GM18909 (cell line): Measurements from ENCODE around the gene TGFBI.
"Not testable (repeated sequence)": the region's sequence is repeated elsewhere in the genome, so short reads cannot be mapped to it uniquely, and the experiment has no call there.

Experiments
- ATAC-seq: cut with Tn5 transposase; IDR thresholded peaks from one replicate; pipeline ENCODE4 v1.9.1; 2021; ENCODE audit warnings: mild to moderate bottlenecking; ENCODE audit not compliant: unreplicated experiment, poor library complexity

The TGFBI gene

DNA sequence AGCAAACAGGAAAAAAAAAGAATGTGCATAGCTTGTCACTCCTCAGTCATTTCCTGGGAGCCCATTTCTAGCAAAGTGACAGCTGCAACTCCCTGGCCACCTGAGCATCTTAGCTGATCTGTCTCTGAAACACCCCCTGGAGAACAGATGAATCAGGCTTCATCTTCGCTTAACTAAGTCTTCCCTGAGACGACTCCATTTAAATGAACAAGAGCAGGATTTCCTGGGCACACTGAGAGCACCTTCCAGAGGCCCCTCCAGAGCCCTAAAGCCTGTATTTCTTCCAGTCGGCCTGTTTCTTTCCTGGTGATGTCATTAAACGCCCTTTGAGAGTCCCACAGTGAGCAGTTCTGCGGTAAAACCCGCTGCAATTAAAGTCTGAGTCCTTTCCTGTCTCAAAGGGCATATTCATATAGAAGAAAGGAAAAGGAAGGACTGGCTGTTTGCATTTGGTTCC is 13.9 kb downstream of the TGFBI start:
- no peak for ATAC-seq

DNA sequence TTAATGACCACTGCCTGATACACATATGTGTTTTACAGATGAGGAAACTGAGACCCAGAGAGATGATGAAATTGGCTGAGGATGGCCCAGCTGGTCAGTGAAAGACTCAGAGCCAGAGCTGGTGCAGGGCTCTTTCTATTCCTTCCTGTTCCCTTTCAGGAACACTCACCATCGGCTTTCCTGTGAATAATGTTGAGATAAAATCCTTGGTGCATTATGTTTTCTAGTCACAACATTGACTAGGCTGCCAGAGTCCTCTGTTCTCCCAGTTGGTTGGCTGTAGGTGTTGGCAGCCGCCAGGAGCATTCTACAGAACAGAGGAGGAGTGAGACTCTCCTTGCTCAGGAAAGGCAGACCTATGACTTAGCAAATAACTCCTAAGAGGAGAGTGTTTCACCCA is 14.8 kb downstream of the TGFBI start:
- ATAC-seq = no peak

DNA sequence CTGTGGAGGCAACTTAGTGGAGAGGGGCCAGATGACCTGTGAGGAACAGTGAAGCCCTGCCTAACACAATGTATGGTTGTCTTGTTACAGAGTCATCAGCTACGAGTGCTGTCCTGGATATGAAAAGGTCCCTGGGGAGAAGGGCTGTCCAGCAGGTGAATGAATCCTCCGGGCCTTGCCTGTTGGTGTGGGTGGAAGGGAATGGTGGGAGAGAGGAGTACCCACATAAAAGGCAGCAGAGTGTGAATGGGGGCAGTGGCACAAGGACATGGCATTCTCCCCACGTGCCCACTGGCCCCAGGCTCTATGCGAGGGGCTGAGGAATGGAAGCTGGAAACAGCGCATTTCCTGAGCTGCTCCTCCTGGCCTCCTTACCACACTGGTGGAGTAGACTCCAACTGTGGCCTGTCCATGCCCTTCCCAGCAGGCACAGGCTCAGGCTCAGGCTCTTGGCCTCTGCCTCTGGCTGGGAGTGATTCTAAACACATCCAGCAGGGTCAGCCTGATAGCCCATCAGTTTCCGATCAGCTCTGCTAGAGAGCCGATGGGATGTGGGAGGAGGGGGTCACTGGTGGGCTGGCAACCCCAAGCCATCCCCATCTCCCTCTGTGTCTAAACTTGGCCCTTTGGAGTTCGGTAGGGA is 15.3 kb downstream of the TGFBI start:
- ATAC-seq = no peak

DNA sequence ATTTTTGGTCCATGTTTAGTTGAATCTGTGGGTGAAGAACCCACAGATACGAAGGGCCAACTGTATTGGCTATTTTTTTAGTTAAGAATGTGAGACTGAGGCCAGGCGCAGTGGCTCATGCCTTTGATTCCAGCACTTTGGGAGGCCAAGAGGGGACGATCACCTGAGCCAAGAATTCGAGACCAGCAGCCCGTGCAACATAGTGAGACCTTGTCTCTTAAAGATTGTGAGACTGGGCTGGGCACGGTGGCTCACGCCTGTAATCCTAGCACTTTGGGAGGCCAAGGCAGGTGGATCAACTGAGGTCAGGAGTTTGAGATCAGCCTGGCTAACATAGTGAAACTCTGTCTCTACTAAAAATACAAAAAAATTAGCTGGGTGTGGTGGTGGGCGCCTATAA is 16.2 kb downstream of the TGFBI start:
- ATAC-seq = not testable (repeated sequence)

DNA sequence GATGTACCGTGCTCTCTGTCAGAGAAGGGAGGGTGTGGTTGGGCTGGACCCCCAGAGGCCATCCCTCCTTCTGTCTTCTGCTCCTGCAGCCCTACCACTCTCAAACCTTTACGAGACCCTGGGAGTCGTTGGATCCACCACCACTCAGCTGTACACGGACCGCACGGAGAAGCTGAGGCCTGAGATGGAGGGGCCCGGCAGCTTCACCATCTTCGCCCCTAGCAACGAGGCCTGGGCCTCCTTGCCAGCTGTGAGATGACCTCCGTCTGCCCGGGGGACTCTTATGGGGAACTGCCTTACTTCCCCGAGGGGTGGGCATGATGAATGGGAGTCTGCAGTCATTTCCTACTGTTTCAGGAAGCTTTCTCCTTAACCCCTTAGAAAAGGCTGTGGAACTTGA is 17.5 kb downstream of the TGFBI start:
- no peak for ATAC-seq

DNA sequence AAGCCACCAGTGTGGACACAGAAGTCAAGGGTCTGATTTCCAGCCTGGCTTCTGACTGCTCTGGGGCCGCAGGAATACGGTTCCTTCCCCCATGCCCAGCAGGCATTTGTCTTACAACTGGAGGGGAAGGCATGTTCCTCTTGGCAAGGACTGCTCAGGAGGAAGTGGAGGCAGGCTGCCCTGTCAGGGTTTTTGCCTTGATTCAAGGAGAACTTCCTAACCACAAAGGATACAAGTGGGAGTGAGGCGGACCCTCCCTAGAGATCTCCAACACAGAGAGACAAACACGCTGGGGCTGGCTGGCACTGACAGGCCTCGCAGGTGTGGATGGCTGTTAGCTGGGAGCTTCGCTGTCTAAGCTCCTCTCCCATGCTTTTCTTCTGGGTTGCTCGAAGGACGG is 19.1 kb downstream of the TGFBI start:
- ATAC-seq = no peak

DNA sequence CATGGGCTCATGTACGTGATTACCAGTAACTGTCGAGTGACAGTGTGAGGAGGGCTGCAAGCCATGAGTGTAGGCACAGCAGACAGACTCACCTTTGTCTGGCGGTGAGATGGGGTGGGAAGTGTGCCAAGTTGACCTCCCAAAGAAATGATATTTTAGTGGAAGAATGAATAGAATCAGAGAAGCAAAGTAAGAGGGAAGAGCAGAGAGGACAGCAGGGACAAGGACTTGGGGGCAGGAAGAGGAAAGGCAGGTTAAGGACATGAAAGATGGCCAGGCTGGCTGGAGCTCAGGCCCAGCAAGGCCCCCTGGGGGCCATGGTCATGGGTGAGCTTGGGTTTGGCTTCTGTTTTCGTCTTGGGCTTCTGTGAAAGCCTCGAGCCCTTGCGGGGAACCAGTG is 20.2 kb downstream of the TGFBI start:
- ATAC-seq = no peak

DNA sequence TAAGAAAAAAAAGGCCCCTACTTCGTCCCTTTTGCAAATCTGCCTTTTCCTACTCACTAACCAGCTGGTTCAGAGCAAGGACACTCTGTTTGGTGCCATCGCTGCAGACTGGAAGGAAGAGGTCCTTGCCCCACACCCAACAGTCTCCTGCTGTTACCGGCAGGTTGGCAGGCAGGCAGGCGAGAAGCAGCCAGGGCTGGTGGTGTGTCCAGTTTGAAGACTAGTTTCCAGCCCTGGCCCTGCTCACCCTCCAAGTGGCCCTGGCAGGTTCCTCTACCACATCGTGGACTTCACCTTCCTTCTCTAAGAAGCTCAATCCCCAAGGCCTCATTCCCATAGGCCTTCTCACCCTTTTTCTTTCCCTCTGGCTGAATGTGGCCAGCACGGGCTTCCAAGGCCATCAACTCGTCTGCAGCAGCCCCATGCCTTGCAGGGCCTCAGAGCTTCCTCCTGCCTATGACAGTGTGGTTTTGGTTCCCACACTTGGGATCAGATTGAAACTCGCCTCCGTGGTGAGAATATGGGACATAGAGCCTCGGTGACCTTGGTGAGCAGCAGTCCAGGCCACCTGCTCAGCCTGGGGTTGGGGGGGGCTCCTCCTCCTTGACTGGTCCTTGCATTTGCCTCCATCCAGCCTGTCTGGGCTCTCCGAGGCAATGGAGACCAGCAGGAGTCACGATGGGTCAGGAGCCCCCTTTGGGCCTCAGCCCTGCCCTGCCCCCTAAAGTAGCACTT is 22.9 kb downstream of the TGFBI start:
- ATAC-seq = no peak

DNA sequence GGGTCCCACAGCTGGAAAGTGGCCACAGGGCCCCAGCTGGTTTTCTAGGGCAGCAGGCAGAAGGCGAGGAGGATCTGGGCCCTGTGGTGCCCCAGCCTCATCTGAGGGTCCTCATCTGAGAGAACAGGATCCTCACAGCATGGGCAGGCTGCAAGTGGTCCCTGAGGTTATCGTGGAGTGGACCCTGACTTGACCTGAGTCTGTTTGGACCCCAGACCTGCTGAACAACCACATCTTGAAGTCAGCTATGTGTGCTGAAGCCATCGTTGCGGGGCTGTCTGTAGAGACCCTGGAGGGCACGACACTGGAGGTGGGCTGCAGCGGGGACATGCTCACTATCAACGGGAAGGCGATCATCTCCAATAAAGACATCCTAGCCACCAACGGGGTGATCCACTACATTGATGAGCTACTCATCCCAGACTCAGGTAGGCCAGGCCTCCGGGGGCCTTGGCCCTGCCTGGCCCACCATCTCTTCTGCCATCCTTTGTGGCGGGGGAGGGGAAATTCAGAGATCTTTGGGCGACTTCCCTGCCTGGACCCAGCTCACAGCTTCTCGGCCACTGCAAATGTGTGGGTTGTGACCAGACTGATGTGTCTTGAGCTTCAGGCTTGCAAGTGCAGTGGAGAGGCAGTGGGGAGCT is 24.0 kb downstream of the TGFBI start:
- ATAC-seq = no peak

DNA sequence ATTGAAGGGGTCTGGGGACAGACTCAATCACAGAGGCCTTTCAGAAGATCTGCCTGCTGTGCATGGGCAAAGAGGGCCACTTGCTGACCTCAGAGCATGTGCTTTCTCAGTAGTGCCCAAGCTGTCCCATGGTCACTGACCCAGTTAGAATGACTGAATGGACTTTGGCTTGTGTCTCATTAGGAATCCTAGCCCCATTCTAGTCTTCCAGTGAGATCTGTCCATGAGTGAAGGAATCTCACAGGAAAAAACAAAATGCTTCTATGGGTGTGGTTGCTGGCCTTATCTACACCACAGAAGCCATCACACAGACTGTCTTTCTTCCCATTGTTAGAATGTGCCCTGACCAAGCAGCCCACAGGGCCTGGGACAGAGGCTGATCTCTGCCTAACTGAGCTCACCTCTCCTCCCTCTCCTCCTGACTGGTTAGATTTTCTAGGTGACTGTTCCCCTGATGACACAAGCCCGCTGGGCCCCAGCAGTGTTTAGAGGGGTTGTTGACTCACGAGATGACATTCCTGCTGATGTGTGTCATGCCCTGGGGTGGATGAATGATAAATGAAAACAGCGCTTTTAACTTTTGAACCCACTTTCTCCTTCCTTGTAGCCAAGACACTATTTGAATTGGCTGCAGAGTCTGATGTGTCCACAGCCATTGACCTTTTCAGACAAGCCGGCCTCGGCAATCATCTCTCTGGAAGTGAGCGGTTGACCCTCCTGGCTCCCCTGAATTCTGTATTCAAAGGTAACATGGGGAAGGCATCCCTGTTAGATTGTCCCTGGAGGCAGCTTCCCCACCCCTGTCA is 24.8 kb downstream of the TGFBI start:
- no peak for ATAC-seq

DNA sequence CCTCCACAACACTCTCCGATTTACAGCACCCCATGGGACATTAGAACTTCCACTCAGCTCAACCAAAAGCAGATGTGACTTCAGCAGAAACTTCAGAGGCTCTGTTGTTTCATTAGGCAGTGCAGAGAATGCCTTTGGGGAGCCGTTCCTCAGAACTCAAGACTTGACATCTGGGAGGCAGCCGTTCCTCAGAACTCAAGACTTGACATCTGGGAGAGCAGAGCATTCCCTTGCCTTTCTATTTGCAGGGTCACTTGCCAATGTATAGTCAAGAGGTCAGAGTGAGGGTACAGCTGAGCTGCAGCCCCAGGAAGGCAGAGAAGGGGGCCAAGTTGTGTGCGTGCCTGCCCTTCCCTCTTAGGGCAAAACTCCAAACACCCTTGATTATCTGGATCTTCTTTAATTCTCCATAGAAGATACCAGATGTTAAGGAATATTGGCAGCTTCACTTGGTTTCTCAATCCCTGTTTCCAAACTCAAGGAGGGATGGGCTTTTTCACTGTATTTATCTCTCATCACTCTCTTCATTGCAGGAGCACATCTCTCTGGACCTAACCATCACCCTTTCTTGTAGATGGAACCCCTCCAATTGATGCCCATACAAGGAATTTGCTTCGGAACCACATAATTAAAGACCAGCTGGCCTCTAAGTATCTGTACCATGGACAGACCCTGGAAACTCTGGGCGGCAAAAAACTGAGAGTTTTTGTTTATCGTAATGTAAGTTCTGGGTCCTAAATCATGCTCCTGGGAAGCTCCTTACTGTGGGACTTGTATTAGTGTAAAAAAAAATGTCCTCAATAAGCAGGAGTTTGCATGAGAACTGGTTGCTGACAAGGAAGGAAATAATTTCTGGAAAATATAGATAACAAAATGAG is 25.6 kb downstream of the TGFBI start:
- no peak for ATAC-seq

DNA sequence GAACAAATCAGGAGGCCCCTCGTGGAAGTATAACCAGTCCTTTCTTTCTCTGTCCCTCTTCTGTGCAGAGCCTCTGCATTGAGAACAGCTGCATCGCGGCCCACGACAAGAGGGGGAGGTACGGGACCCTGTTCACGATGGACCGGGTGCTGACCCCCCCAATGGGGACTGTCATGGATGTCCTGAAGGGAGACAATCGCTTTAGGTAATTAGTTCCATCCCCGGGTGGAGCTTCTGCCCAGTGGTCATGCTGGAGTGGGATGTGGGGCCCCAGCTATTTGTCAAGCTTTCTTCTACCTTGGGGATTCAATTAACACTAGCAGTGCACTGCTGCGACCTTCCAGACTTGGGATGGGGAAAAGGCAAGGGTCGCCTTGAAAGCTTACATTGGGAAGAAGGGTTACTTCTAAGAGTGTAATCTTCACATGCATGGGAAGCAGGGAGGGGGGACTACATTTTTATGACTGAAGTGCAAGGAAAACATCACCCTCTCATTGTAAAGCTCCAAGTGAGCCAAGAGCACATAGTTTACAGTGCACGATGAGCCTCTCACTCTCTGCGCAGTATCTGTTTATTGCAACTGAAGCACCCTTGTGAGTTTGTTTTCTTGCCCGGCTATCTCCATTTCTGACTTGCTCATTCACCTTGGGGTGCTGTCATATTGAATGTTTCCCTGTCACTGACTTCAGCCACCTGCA is 27.0 kb downstream of the TGFBI start:
- no peak for ATAC-seq

DNA sequence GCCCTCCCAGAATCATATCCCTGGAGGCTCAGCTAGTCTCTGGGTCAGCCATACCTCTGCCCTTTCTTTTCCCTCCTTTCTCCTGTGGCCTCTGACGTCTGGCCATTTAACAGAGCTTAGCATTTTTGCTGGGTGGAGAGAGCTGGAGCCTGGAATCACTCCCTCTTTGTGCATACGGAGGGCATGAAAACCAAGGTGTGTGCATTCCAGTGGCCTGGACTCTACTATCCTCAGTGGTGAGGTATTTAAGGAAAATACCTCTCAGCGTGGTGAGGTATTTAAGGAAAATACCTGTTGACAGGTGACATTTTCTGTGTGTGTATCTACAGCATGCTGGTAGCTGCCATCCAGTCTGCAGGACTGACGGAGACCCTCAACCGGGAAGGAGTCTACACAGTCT is 27.5 kb downstream of the TGFBI start:
- ATAC-seq = no peak

DNA sequence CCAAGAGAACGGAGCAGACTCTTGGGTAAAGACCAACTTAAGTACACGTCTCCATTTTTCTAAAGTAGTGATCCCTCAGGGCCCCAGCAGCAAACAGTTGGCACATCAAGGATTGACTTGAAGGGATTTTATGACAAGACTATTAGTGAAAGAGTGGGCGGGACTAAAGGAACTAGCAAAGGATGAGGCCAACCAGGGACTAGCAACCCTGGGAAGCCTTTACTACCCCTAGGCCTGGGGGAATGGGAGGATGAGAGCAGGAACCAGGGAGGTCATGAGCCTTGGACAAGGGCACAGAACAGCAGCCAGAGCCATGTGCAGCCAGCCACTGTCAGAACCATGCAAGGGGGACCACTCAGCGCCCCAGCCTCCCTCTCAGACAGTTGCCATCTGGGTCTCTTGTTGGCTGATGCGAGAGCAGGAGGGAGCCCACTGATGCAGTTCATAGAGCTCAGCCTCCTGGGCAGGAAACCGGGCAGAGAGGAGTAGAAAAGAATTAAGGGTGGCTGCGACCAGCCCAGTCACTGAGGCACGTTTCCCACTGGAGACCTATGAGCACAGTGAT is 28.1 kb downstream of the TGFBI start:
- no peak for ATAC-seq

DNA sequence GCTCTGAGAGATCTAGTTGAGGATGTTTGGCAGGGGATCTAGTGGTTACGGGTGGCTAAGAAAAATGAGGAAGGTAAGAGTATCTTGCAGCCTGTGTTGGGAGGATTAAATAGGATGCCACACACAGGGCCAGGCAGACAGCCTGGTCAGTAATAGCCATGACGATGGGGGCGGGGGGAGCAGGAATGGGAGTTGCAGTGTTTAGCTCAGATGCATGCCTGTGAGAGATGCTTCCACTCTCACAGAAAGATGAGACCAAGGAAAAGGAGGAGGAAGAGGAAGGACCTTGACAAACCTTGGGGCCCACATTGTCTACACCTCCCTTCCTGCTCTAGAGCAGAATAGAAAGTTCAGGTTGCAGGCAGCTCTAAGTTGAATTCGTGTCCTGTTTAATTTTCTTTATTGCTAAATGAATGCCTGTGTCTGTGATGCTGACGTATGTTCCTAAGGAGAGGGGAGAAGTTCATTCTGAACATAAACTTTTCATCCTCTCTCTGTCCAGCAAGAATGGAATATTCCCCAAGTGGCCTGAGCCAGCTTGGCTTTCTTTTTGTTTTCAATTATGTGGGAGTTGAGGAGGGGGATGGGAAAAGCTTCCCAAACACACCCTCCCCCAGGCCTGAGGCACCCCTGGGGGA is 28.7 kb downstream of the TGFBI start:
- ATAC-seq = no peak

DNA sequence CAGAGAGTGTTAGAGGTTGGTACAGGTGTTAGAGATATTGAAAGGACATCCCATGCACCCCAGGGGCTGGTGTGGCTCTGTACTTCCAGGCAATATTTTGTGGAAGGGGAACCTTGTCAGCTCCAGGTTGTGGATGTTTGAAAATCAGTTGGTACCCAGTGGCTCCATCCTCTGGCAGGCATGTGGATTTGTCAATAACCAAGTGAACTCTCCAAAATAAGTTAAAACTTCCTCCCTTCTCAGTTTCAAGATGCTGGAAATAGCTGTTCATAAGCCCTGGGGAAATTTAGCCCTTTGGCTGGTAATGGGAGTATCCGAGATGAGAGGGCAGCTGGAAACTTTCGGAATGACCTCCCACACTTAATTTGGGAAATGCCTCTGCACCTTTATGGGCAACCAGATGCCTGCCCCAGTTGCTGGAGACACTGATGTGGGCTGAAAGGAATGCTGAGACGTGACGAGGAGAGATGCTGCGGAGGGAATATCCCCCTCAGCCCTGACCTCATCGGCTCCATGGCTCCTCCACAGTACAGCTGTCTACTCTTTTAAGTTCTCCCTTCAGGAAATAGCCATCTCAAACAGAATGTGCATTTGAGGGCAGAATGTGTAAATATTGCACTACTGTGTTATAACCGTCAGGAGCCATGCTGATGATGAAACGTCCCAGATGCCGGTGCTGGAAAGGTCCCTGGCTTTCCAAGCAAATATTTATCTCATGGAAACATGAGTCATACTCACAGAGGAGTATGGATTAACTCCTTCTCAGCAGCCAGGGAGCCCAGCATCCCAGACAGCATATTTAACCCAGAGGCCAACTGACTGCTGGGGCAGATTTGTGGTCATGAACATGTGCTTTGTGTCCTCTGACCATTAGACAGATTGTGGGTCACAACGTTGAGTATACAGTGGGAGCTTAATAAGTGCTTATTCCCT is 29.5 kb downstream of the TGFBI start:
- no peak for ATAC-seq

DNA sequence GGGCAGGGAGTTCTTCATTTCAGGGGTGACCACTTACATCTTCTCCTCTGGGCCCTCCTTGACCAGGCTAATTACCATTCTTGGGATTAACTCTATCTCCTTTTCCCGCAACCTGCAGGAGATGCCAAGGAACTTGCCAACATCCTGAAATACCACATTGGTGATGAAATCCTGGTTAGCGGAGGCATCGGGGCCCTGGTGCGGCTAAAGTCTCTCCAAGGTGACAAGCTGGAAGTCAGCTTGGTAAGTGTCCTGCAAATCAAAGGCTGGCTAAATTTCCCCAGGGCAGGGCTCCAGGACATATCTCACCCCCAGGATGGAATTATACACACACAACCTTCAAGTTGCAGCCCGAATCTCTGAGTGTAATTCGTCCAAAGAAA is 30.2 kb downstream of the TGFBI start:
- no peak for ATAC-seq

DNA sequence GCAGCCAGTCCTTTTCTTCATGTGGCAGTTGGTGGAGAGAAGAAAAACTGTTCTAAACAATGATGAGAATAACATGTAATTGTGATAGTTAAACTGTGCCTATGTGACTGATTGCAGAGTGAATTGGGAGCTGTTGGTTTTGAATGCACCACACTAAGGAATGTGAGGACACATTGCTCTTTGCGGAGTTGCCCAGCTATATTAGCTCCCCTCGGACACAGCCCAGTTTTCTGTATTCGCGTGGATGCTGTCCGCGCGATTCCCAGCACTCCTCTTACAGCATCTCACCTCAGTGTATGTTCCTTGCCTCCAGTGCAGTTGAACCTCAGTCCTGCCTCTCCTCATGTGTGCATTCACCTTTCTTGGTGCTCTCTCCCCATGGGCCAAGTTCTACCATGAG is 32.2 kb downstream of the TGFBI start:
- no peak for ATAC-seq
